ENCODE measurements around the gene ZKSCAN8.

ZKSCAN8 gene

GRCh38 chr6:28205879-28206278 is 64.2 kb downstream of the ZKSCAN8 start:
- Mint-ChIP-seq H3K27me3 (peaks cover 50 to 59% of the 10 kb centered on the region in 2 donors), H3K4me3 (no peak overlapping the region), H3K27ac (no peak overlapping the region), H3K36me3 (peaks cover 0 to 3% of the 10 kb centered on the region in 2 donors), H3K4me1 (peaks cover 12 to 15% of the 10 kb centered on the region in 2 donors), H3K9me3 (peaks cover 5 to 8% of the 10 kb centered on the region in 2 donors)
- DNase-seq (no peak), ATAC-seq (replicated peaks) (no peak)

DNA sequence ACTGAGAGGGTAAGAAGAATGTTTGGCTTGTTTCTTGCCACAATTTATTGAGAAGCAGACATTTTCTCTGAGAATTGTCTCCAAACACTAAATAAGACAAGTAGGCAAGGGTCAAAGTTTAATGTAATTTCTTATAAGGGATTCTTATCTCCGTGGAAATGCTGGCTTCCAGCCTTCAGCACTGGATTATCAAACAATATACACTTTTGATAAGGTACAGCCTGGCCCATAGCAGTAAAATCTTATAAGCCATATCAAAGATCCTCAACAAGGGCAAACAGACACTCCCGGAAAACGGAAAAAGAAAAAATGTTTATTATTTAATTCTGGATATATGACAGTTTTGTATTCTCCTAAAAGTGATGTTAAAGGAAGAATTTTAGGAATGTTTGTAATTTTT is 64.8 kb downstream of the ZKSCAN8 start:
- H3K9me3 Mint-ChIP-seq = peaks cover 5 to 8% of the 10 kb centered on the region in 2 donors
- H3K4me3 Mint-ChIP-seq = no peak overlapping the region
- H3K27me3 Mint-ChIP-seq = peaks cover 48 to 65% of the 10 kb centered on the region in 2 donors
- H3K4me1 Mint-ChIP-seq = peaks cover 12 to 17% of the 10 kb centered on the region in 2 donors
- no peak for ATAC-seq (replicated peaks)
- H3K27ac Mint-ChIP-seq = no peak overlapping the region
- H3K36me3 Mint-ChIP-seq = peaks cover 0 to 3% of the 10 kb centered on the region in 2 donors
- DNase-seq = no peak

- no peak for DNase-seq
Observed at GRCh38 chr6:28206928-28207509, 65.3 kb downstream of the ZKSCAN8 start.

DNA sequence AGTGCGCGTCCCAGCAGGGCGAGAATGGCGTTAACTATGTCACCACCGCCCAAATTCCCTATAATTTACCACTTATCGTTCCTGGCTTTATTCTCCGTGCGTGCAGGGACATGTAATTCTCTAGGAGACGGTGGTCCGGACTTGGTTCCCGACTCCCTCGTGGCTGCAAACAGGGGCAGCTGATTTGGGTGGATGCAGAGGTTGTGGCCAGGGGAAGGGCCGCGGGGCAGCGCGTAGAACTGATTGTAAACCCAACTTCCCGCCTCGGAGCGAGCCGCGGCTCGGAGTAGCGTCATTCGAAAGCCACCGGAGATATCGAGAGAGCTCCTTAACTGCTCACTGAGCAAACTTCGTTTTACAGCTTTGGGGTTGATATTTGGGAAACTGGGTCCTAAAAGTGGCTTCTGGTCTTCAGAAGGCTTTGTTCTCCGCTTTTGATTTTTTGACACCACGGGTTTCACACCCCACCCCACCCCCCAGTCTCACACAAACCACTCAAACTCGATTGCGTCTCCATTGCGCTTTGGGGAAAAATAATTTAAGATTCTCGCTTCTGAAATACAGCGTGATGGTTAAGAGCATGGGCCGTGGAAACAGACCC is 65.9 kb downstream of the ZKSCAN8 start:
- Mint-ChIP-seq H3K4me3 (peak overlapping the region; percentile 84 to 88), H3K27ac (peak overlapping the region; percentile 70), H3K4me1 (peaks cover 19 to 27% of the 10 kb centered on the region in 2 donors), H3K9me3 (peaks cover 5 to 9% of the 10 kb centered on the region in 2 donors), H3K27me3 (peaks cover 58 to 76% of the 10 kb centered on the region in 2 donors), H3K36me3 (peaks cover 0 to 3% of the 10 kb centered on the region in 2 donors)
- ATAC-seq (replicated peaks) = peak; percentile 45 to 69
- DNase-seq = no peak

More at GRCh38 chr6:28206928-28207509, 65.3 kb downstream of the ZKSCAN8 start:
- Mint-ChIP-seq H3K36me3 (peaks cover 0 to 3% of the 10 kb centered on the region in 2 donors), H3K4me1 (peaks cover 15 to 21% of the 10 kb centered on the region in 2 donors), H3K27ac (no peak overlapping the region), H3K4me3 (peak overlapping the region; percentile 84 to 88), H3K9me3 (peaks cover 5 to 9% of the 10 kb centered on the region in 2 donors), H3K27me3 (peaks cover 53 to 70% of the 10 kb centered on the region in 2 donors)
- no peak for ATAC-seq (replicated peaks)

- DNase-seq = no peak
- ATAC-seq (replicated peaks) = no peak
- Mint-ChIP-seq H3K4me1 (peaks cover 24 to 33% of the 10 kb centered on the region in 2 donors), H3K27me3 (peaks cover 64 to 82% of the 10 kb centered on the region in 2 donors), H3K36me3 (peaks cover 0 to 3% of the 10 kb centered on the region in 2 donors), H3K9me3 (peaks cover 5 to 9% of the 10 kb centered on the region in 2 donors), H3K4me3 (peak overlapping the region; percentile 84 to 88), H3K27ac (peak overlapping the region; percentile 51)
Observed at GRCh38 chr6:28208111-28208659, 66.5 kb downstream of the ZKSCAN8 start.

Data from stimulated activated naive B cell treated with anti-CD40 and anti-IgM and Interleukin-4, amounts not matched to agents 10 μg/mL and 1 μg/mL and 100 μg/mL, for 72 hours (primary cell).